Transverse colon (tissue), 4 donors: ENCODE results near the gene TIMM22. TPM values are rescaled to one million over a fixed set of nuclear protein-coding genes. Genes with fewer than 3 reads are reported as not detected.

Experiments used
- DNase-seq: peaks from one replicate; pipeline ENCODE4 v3.0.0-alpha.2; 2019
- H3K27ac ChIP-seq, 4 donors: fragments of 200-600 bp; sonication (generic); 2 replicates each; pipeline ENCODE4 v1.5.1; 2016 to 2018; ENCODE audit warnings: inconsistent platforms in 4 of 4
- H3K27me3 ChIP-seq: fragments of 200-600 bp; sonication (generic); 2 replicates; pipeline ENCODE4 v1.5.1; 2017; ENCODE audit warnings: inconsistent platforms
- H3K36me3 ChIP-seq, 4 donors: fragments of 200-600 bp; sonication (generic); 2 replicates each; pipeline ENCODE4 v1.5.1; 2017 to 2019; ENCODE audit warnings: inconsistent platforms in 4 of 4
- H3K4me1 ChIP-seq, 4 donors: fragments of 200-600 bp; sonication (generic); 2 replicates each; pipeline ENCODE4 v1.5.1; 2017 to 2020; ENCODE audit warnings: inconsistent platforms in 4 of 4
- H3K4me3 ChIP-seq, 4 donors: fragments of 200-600 bp; sonication (generic); 1 replicate in 1 of 4; 2 replicates in 3 of 4; pipeline versions ENCODE4 v1.5.1 to v1.6.1; 2017 to 2019; ENCODE audit warnings: inconsistent platforms in 4 of 4
- H3K9me3 ChIP-seq, 2 donors: fragments of 200-600 bp; sonication (generic); 2 replicates each; pipeline ENCODE4 v1.5.1; 2017 to 2019; ENCODE audit warnings: inconsistent platforms in 2 of 2
- EP300 ChIP-seq: sonication (generic); formaldehyde crosslinking; IDR thresholded peaks from one replicate; pipeline ENCODE4 v1.6.1; 2017; ENCODE audit warnings: antibody characterized with exemption, low read depth
- POLR2A ChIP-seq: fragments of 450-650 bp; IDR thresholded peaks from one replicate; pipeline ENCODE4 v1.6.1; 2016; ENCODE audit warnings: antibody characterized with exemption, mild to moderate bottlenecking, moderate library complexity
- POLR2AphosphoS5 ChIP-seq, 3 donors: sonication (generic); formaldehyde crosslinking; IDR thresholded peaks; one replicate each; pipeline ENCODE4 v1.6.1; 2016; ENCODE audit warnings: antibody characterized with exemption in 3 of 3
- WGBS, 2 donors: methylation state at CpG; one replicate each; pipeline ENCODE4 v1.1.5; 2018; ENCODE audit warnings: low coverage in 1 of 2; 5-methylcytosine and 5-hydroxymethylcytosine counted together
- in situ Hi-C, 4 donors: fragments of 200-750 bp; cut with MboI; loops; one replicate each; pipeline versions ENCODE4 v1.15.0 to v1.15.1; 2017; ENCODE audit warnings: low sequenced_read_pairs in 3 of 4, low pct_ligation_motif_present in 1 of 4, low pct_unique_long_range_greater_than_20kb in 1 of 4
- intact Hi-C: fragments of 100-400 bp; cut with DNase I; formaldehyde crosslinking; loops from one replicate; pipeline ENCODE4 v1.15.1; 2023; ENCODE audit warnings: low total_unique reads
- total RNA-seq, 4 donors: library from RNA; depleted of rRNA; stranded (reverse); fragments of >200 nt; gene quantifications; one replicate each; pipeline ENCODE4 v1.1.0, GENCODE V29; 2016
- TF ChIP-seq, protein P1 (sequence below), 5 experiments: fragments of 200-600 bp in 3 of 5; fragments of 450-650 bp in 2 of 5; sonication (generic) in 3 of 5; IDR thresholded peaks; 1 replicate in 2 of 5; 2 replicates in 3 of 5; pipeline ENCODE4 v1.5.1; 2016 to 2017; ENCODE audit warnings: antibody characterized with exemption in 5 of 5, inconsistent platforms in 3 of 5, mild to moderate bottlenecking in 2 of 5, moderate library complexity in 1 of 5

Gene TIMM22
- total RNA-seq, 4 donors from 2014 or later = 10.5 to 17.6 (median 12.1) TPM

- Histone ChIP-seq H3K36me3 (no peaks in the 10 kb centered on the region), H3K9me3 (no peaks in the 10 kb centered on the region), H3K4me1 (peaks cover 0 to 15% (median 11%) of the 10 kb centered on the region in 4 donors), H3K4me3 (no peak overlapping the region), H3K27me3 (no peaks in the 10 kb centered on the region), H3K27ac (no peak overlapping the region)
- in situ Hi-C loops = loop anchor here (10.0 kb wide), 2 partner anchors 189 to 199 kb away; partner anchors contain the start of genes GLOD4 (in 2 of the 4) and MRM3 (in 2 of the 4)
- no peak for TF ChIP-seq POLR2AphosphoS5 (IDR thresholded peaks at IDR 0.05)
- TF ChIP-seq, protein P1, sequence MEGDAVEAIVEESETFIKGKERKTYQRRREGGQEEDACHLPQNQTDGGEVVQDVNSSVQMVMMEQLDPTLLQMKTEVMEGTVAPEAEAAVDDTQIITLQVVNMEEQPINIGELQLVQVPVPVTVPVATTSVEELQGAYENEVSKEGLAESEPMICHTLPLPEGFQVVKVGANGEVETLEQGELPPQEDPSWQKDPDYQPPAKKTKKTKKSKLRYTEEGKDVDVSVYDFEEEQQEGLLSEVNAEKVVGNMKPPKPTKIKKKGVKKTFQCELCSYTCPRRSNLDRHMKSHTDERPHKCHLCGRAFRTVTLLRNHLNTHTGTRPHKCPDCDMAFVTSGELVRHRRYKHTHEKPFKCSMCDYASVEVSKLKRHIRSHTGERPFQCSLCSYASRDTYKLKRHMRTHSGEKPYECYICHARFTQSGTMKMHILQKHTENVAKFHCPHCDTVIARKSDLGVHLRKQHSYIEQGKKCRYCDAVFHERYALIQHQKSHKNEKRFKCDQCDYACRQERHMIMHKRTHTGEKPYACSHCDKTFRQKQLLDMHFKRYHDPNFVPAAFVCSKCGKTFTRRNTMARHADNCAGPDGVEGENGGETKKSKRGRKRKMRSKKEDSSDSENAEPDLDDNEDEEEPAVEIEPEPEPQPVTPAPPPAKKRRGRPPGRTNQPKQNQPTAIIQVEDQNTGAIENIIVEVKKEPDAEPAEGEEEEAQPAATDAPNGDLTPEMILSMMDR (IDR thresholded peaks at IDR 0.05) = no peak
- WGBS, 2 donors = 52 to 60% methylated on average over 1 to 3 of the region's 3 CpGs
- no peak for DNase-seq
- intact Hi-C loops = no loop called here
Observed at GRCh38 chr17:983921-984320, 13.0 kb upstream of the TIMM22 start.

DNA sequence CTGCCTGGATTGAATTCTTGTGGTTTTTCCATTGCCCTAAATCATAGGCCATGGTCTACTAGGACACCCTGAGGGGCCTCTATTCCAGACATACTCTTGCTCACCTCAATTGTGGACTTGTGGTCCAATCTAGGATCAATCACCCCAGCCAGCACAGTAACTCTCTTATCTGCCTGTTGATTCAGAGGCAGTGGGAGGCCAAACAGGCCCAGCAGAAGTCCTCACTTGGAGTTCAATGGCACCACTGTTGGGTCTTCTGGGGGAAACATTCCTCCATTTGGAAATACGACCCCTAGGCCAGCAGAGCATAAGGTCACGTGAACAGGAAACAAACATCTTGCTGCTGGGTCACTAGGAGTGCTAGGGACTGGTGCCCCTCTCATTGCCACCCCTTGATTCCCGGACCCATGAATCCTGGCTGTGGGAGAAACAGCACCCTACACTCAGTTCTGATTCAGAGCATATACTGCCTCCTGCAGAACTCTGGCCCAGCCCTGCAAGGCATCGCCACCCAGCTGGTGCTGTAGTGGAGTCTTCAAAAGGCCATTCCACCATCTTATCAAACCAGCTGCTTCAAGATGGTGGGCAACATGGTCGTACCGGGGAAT lies 10.5 kb upstream of the TIMM22 start:
- in situ Hi-C loops (loop anchor here (10.0 kb wide), 2 partner anchors 192 to 202 kb away; partner anchors contain the start of genes GLOD4 (in 2 of the 4) and MRM3 (in 2 of the 4)), intact Hi-C loops (no loop called here)
- H3K4me1 ChIP-seq = peaks cover 0 to 1% (median 0%) of the 10 kb centered on the region in 4 donors
- H3K27me3 ChIP-seq = no peaks in the 10 kb centered on the region
- H3K36me3 ChIP-seq = no peaks in the 10 kb centered on the region
- H3K4me3 ChIP-seq = no peak overlapping the region
- H3K9me3 ChIP-seq = no peaks in the 10 kb centered on the region
- 94% methylated on average over 6 of the region's 6 CpGs; no CpG with 5 or more reads in 1 of the 2 donors for WGBS, 2 donors
- H3K27ac ChIP-seq = no peak overlapping the region
- no peak for DNase-seq
- TF ChIP-seq POLR2A (no peak), EP300 (no peak), POLR2AphosphoS5 (IDR thresholded peaks at IDR 0.05) (no peak)
- TF ChIP-seq, protein P1 (IDR thresholded peaks at IDR 0.05) = no peak

DNA sequence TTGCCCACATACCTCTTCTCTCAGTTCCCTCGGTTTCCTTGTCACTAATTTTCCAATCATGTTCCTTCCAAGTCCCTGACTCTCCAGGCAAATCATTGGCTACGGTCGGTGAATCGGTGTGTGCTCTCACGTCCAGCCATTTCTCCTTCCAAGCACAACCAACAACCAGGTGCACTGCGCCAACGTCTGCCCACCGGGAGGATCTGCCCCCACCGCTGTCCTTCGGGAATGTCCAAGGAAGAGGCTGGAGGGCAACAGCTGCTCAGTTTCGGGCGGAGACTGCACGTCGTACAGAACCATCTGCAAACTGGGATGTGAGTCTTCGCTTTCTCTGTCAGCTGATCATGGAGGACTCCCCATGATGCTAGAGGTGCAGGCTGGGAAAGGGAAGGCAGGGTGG lies 9.0 kb upstream of the TIMM22 start:
- intact Hi-C loops = no loop called here
- H3K4me3 ChIP-seq = no peak overlapping the region
- in situ Hi-C loops = loop anchor here (10.0 kb wide), 2 partner anchors 193 to 203 kb away; partner anchors contain the start of genes GLOD4 (in 2 of the 4) and MRM3 (in 2 of the 4)

GRCh38 chr17:988561-988960 lies 8.4 kb upstream of the TIMM22 start:
- TF ChIP-seq POLR2AphosphoS5 (IDR thresholded peaks at IDR 0.05) (no peak), EP300 (no peak), POLR2A (no peak)
- TF ChIP-seq, protein P1 (IDR thresholded peaks at IDR 0.05) = no peak
- intact Hi-C loops = no loop called here

More for the DNA sequence above, 9.0 kb upstream of the TIMM22 start:
- no peaks in the 10 kb centered on the region for H3K27me3 ChIP-seq
- H3K4me1 ChIP-seq = no peaks in the 10 kb centered on the region
- H3K9me3 ChIP-seq = no peaks in the 10 kb centered on the region
- DNase-seq = no peak
- no peaks in the 10 kb centered on the region for H3K36me3 ChIP-seq
- TF ChIP-seq POLR2A (no peak), EP300 (no peak), POLR2AphosphoS5 (IDR thresholded peaks at IDR 0.05) (no peak)
- TF ChIP-seq, protein P1 (IDR thresholded peaks at IDR 0.05) = no peak
- H3K27ac ChIP-seq = no peak overlapping the region
- WGBS, 2 donors = 86 to 90% methylated on average over 1 to 15 of the region's 15 CpGs

More at GRCh38 chr17:988561-988960, 8.4 kb upstream of the TIMM22 start:
- in situ Hi-C loops = loop anchor here (10.0 kb wide), 2 partner anchors 194 to 204 kb away; partner anchors contain the start of genes GLOD4 (in 2 of the 4) and MRM3 (in 2 of the 4)
- Histone ChIP-seq H3K36me3 (no peaks in the 10 kb centered on the region), H3K27me3 (no peaks in the 10 kb centered on the region), H3K4me1 (no peaks in the 10 kb centered on the region), H3K27ac (no peak overlapping the region), H3K9me3 (no peaks in the 10 kb centered on the region), H3K4me3 (no peak overlapping the region)
- DNase-seq = no peak
- 89% methylated on average over 11 of the region's 11 CpGs; no CpG with 5 or more reads in 1 of the 2 donors for WGBS, 2 donors
